HCT116 (cell line): ENCODE measurements around the gene RBM28. TPM values are rescaled to one million over a fixed set of nuclear protein-coding genes. Genes with fewer than 3 reads are reported as not detected.

Experiments used
- ATAC-seq: fragments of 200-7000 bp; cut with Tn5 transposase; 2 replicates; pipeline ENCODE4 v1.9.1; 2020; ENCODE audit warnings: mild to moderate bottlenecking, moderate library complexity
- BruUV-seq: library from RNA; stranded (reverse); fragments of 400-500 nt; replicated peaks from 2 replicates; lab custom pipeline; 2021; lab: Mats Ljungman, UMichigan
- CTCF ChIA-PET: fragments of 300-600 bp; sonication (Branson Sonifier 250); formaldehyde crosslinking; loops from one replicate; lab custom pipeline; 2021; ENCODE audit warnings: antibody characterized with exemption; lab: Charles Lee
- POLR2A ChIA-PET: fragments of 300-600, 350-600 bp; sonication (Branson Sonifier 250); formaldehyde crosslinking; loops from one replicate; lab custom pipeline; 2021; ENCODE audit warnings: antibody characterized with exemption; lab: Charles Lee
- RAD21 ChIA-PET, 2 experiments: fragments of 300-600 bp; sonication (Branson Sonifier 250); formaldehyde crosslinking; loops; one replicate each; lab custom pipeline; 2023; ENCODE audit warnings: low total read pairs in 2 of 2; ENCODE audit not compliant: uncharacterized antibody in 2 of 2, unreplicated experiment in 2 of 2, low non-redundant PET in 1 of 2; lab: Charles Lee
- DNase-seq: peaks from one replicate; pipeline ENCODE4 v3.0.0-alpha.2; 2010; ENCODE audit warnings: low read depth, low spot score
- H2AFZ ChIP-seq: fragments of 200-600 bp; shearing (Covaris generic), sonication (generic); 2 replicates; pipeline ENCODE4 v1.6.1; 2017; ENCODE audit warnings: low read depth, mixed run types, mixed read lengths, antibody characterized with exemption, low read length; ENCODE audit not compliant: poor library complexity, severe bottlenecking
- H3K27ac ChIP-seq: 2 replicates; pipeline ENCODE4 v1.5.1; 2012; ENCODE audit warnings: low read depth, low read length
- H3K27me3 ChIP-seq: fragments of 200-600 bp; sonication (generic); 2 replicates; pipeline ENCODE4 v1.6.1; 2016; ENCODE audit warnings: mixed run types, low read length, mixed read lengths; ENCODE audit not compliant: insufficient read depth
- H3K36me3 ChIP-seq, 2 experiments: fragments of 200-500 bp in 1 of 2; fragments of 200-600 bp in 1 of 2; sonication (Bioruptor generic) in 1 of 2; sonication (generic) in 1 of 2; 2 replicates each; pipeline versions ENCODE4 v1.5.1 to v1.6.1; 2014 to 2016; ENCODE audit warnings: low read length in 2 of 2, inconsistent platforms in 1 of 2, mixed read lengths in 1 of 2, mixed run types in 1 of 2; ENCODE audit not compliant: insufficient read depth in 2 of 2, control insufficient read depth in 1 of 2
- H3K4me1 ChIP-seq, 2 experiments: fragments of 200-600 bp in 1 of 2; sonication (generic) in 1 of 2; 2 replicates each; pipeline versions ENCODE4 v1.5.1 to v1.6.1; 2012 to 2017; ENCODE audit warnings: low read length in 2 of 2, inconsistent platforms in 1 of 2, mild to moderate bottlenecking in 1 of 2, mixed read lengths in 1 of 2, mixed run types in 1 of 2, moderate library complexity in 1 of 2; ENCODE audit not compliant: insufficient read depth in 2 of 2, control insufficient read depth in 1 of 2
- H3K4me2 ChIP-seq: fragments of 200-600 bp; sonication (generic); 2 replicates; pipeline ENCODE4 v1.6.1; 2017; ENCODE audit warnings: mixed run types, low read length, mixed read lengths
- H3K4me3 ChIP-seq, 2 experiments: fragments of 200-600 bp in 1 of 2; sonication (generic) in 1 of 2; replicated peaks in 1 of 2; 2 replicates each; pipeline ENCODE4 v1.5.1; 2011 to 2016; ENCODE audit warnings: low read length in 2 of 2, control low read depth in 1 of 2, low read depth in 1 of 2, mild to moderate bottlenecking in 1 of 2, mixed read lengths in 1 of 2, mixed run types in 1 of 2
- H3K79me2 ChIP-seq: fragments of 200-600 bp; sonication (generic); 2 replicates; pipeline ENCODE4 v1.6.1; 2017; ENCODE audit warnings: mild to moderate bottlenecking, mixed run types, low read length, moderate library complexity, mixed read lengths; ENCODE audit not compliant: insufficient read depth
- H3K9ac ChIP-seq: fragments of 200-600 bp; sonication (generic); 2 replicates; pipeline ENCODE4 v1.6.1; 2016; ENCODE audit warnings: low read length, mixed read lengths
- H3K9me2 ChIP-seq: fragments of 200-600 bp; sonication (generic), shearing (Covaris generic); 2 replicates; pipeline ENCODE4 v1.6.1; 2017; ENCODE audit warnings: mixed run types, mild to moderate bottlenecking, moderate library complexity; ENCODE audit not compliant: insufficient read depth
- H3K9me3 ChIP-seq, 2 experiments: fragments of 200-500 bp in 1 of 2; fragments of 200-600 bp in 1 of 2; sonication (Bioruptor generic) in 1 of 2; sonication (generic) in 1 of 2; 2 replicates each; pipeline ENCODE4 v1.6.1; 2014 to 2017; ENCODE audit warnings: low read length in 2 of 2, mixed read lengths in 2 of 2, inconsistent platforms in 1 of 2, low read depth in 1 of 2, mild to moderate bottlenecking in 1 of 2, mixed run types in 1 of 2, moderate library complexity in 1 of 2; ENCODE audit not compliant: control insufficient read depth in 1 of 2, insufficient read depth in 1 of 2
- H4K20me1 ChIP-seq: fragments of 200-600 bp; sonication (generic), shearing (Covaris generic); 2 replicates; pipeline ENCODE4 v1.6.1; 2017; ENCODE audit warnings: mixed run types, mild to moderate bottlenecking, moderate library complexity; ENCODE audit not compliant: insufficient read depth
- CBX3 ChIP-seq: IDR thresholded peaks from 2 replicates; pipeline ENCODE4 v1.6.1; 2012; ENCODE audit warnings: low read depth
- EGR1 ChIP-seq: IDR thresholded peaks from 2 replicates; pipeline ENCODE4 v1.6.1; 2012; ENCODE audit warnings: low read depth
- EZH2phosphoT487 ChIP-seq: fragments of 200-600 bp; IDR thresholded peaks from 2 replicates; pipeline ENCODE4 v1.6.1; 2018; ENCODE audit warnings: antibody characterized with exemption, borderline replicate concordance
- RAD21 ChIP-seq: IDR thresholded peaks from 2 replicates; pipeline ENCODE4 v1.6.1; 2012; ENCODE audit warnings: low read depth, mild to moderate bottlenecking
- REST ChIP-seq: IDR thresholded peaks from 2 replicates; pipeline ENCODE4 v1.6.1; 2012; ENCODE audit warnings: low read depth
- SRF ChIP-seq: IDR thresholded peaks from 2 replicates; pipeline ENCODE4 v1.6.1; 2012; ENCODE audit warnings: low read depth
- TCF7L2 ChIP-seq: IDR thresholded peaks from 2 replicates; pipeline ENCODE4 v1.7.0; 2011; ENCODE audit warnings: borderline replicate concordance, inconsistent platforms; ENCODE audit not compliant: insufficient read depth, insufficient read length; ENCODE audit errors: extremely low read depth
- ZBTB33 ChIP-seq: IDR thresholded peaks from 2 replicates; pipeline ENCODE4 v1.6.1; 2011; ENCODE audit warnings: mild to moderate bottlenecking, low read length, moderate library complexity; ENCODE audit not compliant: insufficient replicate concordance; ENCODE audit errors: extremely low read depth
- intact Hi-C: fragments of 100-400 bp; cut with micrococcal nuclease; formaldehyde crosslinking; loops from 2 replicates; pipeline ENCODE4 v1.10.0; 2022
- total RNA-seq: library from RNA; stranded (reverse); gene quantifications from one replicate; pipeline ENCODE4 v1.2.1, GENCODE V29; 2021; ENCODE audit not compliant: unreplicated experiment
- TF ChIP-seq, protein P1 (sequence below), 3 experiments: fragments of 200-600 bp in 1 of 3; sonication (generic) in 1 of 3; IDR thresholded peaks in 2 of 3; conservative IDR thresholded peaks in 1 of 3; 2 replicates each; pipeline ENCODE4 v1.5.1; 2012 to 2017; ENCODE audit warnings: low read depth in 2 of 3, low read length in 2 of 3, antibody characterized with exemption in 1 of 3, borderline replicate concordance in 1 of 3, control low read depth in 1 of 3, mild to moderate bottlenecking in 1 of 3, mixed read lengths in 1 of 3, mixed run types in 1 of 3, moderate library complexity in 1 of 3; ENCODE audit not compliant: insufficient read depth in 1 of 3
- TF ChIP-seq, protein P2 (sequence below): IDR thresholded peaks from 2 replicates; pipeline ENCODE4 v1.6.1; 2012

The RBM28 gene
- total RNA-seq, 1 experiment from 2014 or later = 66.3 TPM

- no peak for TF ChIP-seq REST
- peak; percentile 82 for TF ChIP-seq RAD21
Observed at GRCh38 chr7:128387216-128388144, 43.8 kb upstream of the RBM28 start (continued).

DNA sequence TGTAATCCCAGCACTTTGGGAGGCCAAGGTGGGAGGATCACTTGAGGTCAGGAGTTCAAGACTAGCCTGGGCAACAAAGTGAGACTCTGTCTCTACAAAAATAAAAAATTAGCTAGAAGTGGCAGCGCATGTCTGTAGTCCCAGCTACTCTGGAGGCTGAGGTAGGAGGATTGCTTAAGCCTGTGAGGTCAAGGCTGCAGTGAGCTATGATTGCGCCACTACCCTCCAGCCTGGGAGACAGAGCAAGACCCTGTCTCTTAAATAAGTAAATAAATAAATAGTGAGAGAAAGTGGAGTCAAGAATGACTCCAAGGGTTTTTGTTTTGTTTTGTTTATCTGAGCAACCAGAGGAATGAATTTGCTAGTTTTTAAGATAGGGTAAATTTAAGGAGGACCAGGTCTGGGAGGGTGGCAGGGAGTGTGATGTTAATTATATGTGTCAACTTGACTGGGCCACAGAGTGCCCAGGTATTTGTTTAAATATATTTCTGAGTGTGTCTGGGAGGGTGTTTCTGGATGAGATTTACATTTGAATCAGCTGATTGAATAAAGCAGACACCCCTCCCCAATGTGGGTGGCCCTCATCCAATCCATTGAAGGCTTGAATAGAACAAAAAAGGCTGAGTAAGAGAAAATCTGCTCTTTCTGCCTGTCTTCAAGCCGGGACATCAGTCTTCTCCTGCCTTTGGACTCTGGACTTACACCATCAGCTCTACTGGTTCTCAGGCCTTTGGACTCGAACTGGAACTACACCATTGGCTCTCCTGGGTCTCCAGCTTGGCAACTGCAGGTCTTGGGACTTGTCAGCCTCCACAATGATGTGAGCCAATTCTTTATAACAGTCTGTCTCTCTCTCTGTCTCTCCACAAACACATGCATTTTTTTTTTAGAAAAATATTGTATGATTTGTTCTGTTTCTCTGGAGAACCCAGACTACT is 42.5 kb upstream of the RBM28 start:
- no TSS peak for BruUV-seq
- ChIA-PET POLR2A (no interaction called here), RAD21 (interaction anchor here (1.4 to 1.7 kb wide), 2 partner anchors 39 kb away, joined by 4 to 14 read pairs; no protein-coding TSS in a partner anchor), CTCF (interaction anchor here (1.0 to 5.9 kb wide), 3 partner anchors 13 to 75 kb away, joined by 3 to 134 read pairs (median 4); no protein-coding TSS in a partner anchor)
- H3K27ac ChIP-seq = no peak overlapping the region
- H3K4me2 ChIP-seq = no peak overlapping the region
- H3K9me3 ChIP-seq = no peaks in the 10 kb centered on the region
- H3K9me2 ChIP-seq = no peaks in the 10 kb centered on the region
- H3K4me1 ChIP-seq = peaks cover 0 to 5% of the 10 kb centered on the region in 2 experiments; a peak in 1 of 4 replicates
- H3K36me3 ChIP-seq = no peaks in the 10 kb centered on the region
- H2AFZ ChIP-seq = no peak overlapping the region
- H3K27me3 ChIP-seq = no peaks in the 10 kb centered on the region
- H3K4me3 ChIP-seq = no peak overlapping the region
- intact Hi-C loops = no loop called here
- no peaks in the 10 kb centered on the region for H3K79me2 ChIP-seq
- no peak overlapping the region for H3K9ac ChIP-seq
- DNase-seq = no peak
- ATAC-seq = no peak
- no peaks in the 10 kb centered on the region for H4K20me1 ChIP-seq
- TF ChIP-seq TCF7L2 (no peak), EZH2phosphoT487 (no peak), EGR1 (no peak), SRF (no peak), CBX3 (no peak), ZBTB33 (no peak)
- TF ChIP-seq, protein P1, sequence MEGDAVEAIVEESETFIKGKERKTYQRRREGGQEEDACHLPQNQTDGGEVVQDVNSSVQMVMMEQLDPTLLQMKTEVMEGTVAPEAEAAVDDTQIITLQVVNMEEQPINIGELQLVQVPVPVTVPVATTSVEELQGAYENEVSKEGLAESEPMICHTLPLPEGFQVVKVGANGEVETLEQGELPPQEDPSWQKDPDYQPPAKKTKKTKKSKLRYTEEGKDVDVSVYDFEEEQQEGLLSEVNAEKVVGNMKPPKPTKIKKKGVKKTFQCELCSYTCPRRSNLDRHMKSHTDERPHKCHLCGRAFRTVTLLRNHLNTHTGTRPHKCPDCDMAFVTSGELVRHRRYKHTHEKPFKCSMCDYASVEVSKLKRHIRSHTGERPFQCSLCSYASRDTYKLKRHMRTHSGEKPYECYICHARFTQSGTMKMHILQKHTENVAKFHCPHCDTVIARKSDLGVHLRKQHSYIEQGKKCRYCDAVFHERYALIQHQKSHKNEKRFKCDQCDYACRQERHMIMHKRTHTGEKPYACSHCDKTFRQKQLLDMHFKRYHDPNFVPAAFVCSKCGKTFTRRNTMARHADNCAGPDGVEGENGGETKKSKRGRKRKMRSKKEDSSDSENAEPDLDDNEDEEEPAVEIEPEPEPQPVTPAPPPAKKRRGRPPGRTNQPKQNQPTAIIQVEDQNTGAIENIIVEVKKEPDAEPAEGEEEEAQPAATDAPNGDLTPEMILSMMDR (IDR thresholded peaks at IDR 0.05 in 2 of 3, conservative IDR thresholded peaks at IDR 0.05 in 1 of 3; ENCODE audit: borderline replicate concordance in 1 of 3, insufficient read depth in 1 of 3, low read depth in 2 of 3, low read length in 2 of 3) = no peak
- TF ChIP-seq, protein P2, sequence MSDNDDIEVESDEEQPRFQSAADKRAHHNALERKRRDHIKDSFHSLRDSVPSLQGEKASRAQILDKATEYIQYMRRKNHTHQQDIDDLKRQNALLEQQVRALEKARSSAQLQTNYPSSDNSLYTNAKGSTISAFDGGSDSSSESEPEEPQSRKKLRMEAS = no peak
